Keratinocyte (primary cell): Measurements from ENCODE around the gene CFH. TPM values are rescaled to one million over a fixed set of nuclear protein-coding genes. Genes with fewer than 3 reads are reported as not detected.

Experiments used
- DNase-seq: peaks from one replicate; pipeline ENCODE4 v3.0.0-alpha.2; 2011; ENCODE audit warnings: low read depth, missing footprints, low spot score
- FAIRE-seq: peaks from 2 replicates; lab custom pipeline; 2011; peaks lifted over from hg19 to GRCh38; lab: Jason Lieb, UNC
- H2AFZ ChIP-seq: 2 replicates; pipeline ENCODE4 v1.6.0; 2012; ENCODE audit warnings: low read length, control low read depth, inconsistent platforms; ENCODE audit not compliant: control insufficient read depth
- H3K27ac ChIP-seq: 2 replicates; pipeline ENCODE4 v1.5.1; 2011; ENCODE audit warnings: low read length; ENCODE audit not compliant: control insufficient read depth, insufficient read depth
- H3K27me3 ChIP-seq: 3 replicates; pipeline ENCODE4 v1.6.0; 2011; ENCODE audit warnings: low read length; ENCODE audit not compliant: control insufficient read depth, insufficient read depth; ENCODE audit errors: extremely low read depth
- H3K36me3 ChIP-seq, 2 experiments: 2 replicates in 1 of 2; 3 replicates in 1 of 2; pipeline ENCODE4 v1.5.1; 2011; ENCODE audit warnings: low read length in 2 of 2, mild to moderate bottlenecking in 1 of 2; ENCODE audit not compliant: control insufficient read depth in 2 of 2, insufficient read depth in 2 of 2; ENCODE audit errors: extremely low read depth in 1 of 2
- H3K4me1 ChIP-seq: 3 replicates; pipeline ENCODE4 v1.5.1; 2011; ENCODE audit warnings: low read length; ENCODE audit not compliant: control insufficient read depth, insufficient read depth; ENCODE audit errors: extremely low read depth
- H3K4me2 ChIP-seq: 3 replicates; pipeline ENCODE4 v1.6.0; 2011; ENCODE audit warnings: low read depth, low read length; ENCODE audit not compliant: control insufficient read depth, insufficient read depth; ENCODE audit errors: extremely low read depth
- H3K4me3 ChIP-seq, 3 experiments: fragments of 200-600 bp in 1 of 3; sonication (generic) in 1 of 3; 2 replicates in 2 of 3; 3 replicates in 1 of 3; pipeline ENCODE4 v1.5.1; 2011 to 2016; ENCODE audit warnings: low read length in 3 of 3, mild to moderate bottlenecking in 3 of 3, control low read depth in 2 of 3, inconsistent platforms in 1 of 3, low read depth in 1 of 3, mixed read lengths in 1 of 3, mixed run types in 1 of 3, moderate library complexity in 1 of 3; ENCODE audit not compliant: control insufficient read depth in 2 of 3, insufficient read depth in 2 of 3; ENCODE audit errors: extremely low read depth in 1 of 3
- H3K79me2 ChIP-seq: 2 replicates; pipeline ENCODE4 v1.6.0; 2012; ENCODE audit warnings: low read length; ENCODE audit not compliant: control insufficient read depth, insufficient read depth
- H3K9ac ChIP-seq: 3 replicates; pipeline ENCODE4 v1.6.0; 2011; ENCODE audit warnings: low read length; ENCODE audit not compliant: control insufficient read depth, insufficient read depth; ENCODE audit errors: extremely low read depth
- H3K9me1 ChIP-seq: 3 replicates; pipeline ENCODE4 v1.6.0; 2011; ENCODE audit warnings: low read length; ENCODE audit not compliant: control insufficient read depth, insufficient read depth; ENCODE audit errors: extremely low read depth
- H3K9me3 ChIP-seq: 2 replicates; pipeline ENCODE4 v1.5.1; 2012; ENCODE audit warnings: low read depth, low read length; ENCODE audit not compliant: control insufficient read depth
- H4K20me1 ChIP-seq: 3 replicates; pipeline ENCODE4 v1.6.0; 2011; ENCODE audit warnings: low read length; ENCODE audit not compliant: control insufficient read depth, insufficient read depth; ENCODE audit errors: extremely low read depth
- EZH2 ChIP-seq: IDR thresholded peaks from one replicate; pipeline ENCODE4 v1.6.1; 2012; ENCODE audit warnings: inconsistent platforms, mild to moderate bottlenecking, low read length, moderate library complexity
- dilution Hi-C: fragments of 300-500 bp; cut with MboI; formaldehyde crosslinking; loops from one replicate; pipeline ENCODE4 v1.7.0; 2020; ENCODE audit warnings: low sequenced_read_pairs; ENCODE audit not compliant: extremely low pct_ligation_motif_present
- polyA plus RNA-seq, 5 experiments: library from polyadenylated mRNA; depleted of rRNA in 3 of 5; stranded (reverse) in 3 of 5; stranded (forward) in 1 of 5; unstranded in 1 of 5; fragments of >200 nt; gene quantifications; 1 replicate in 1 of 5; 2 replicates in 3 of 5; 3 replicates in 1 of 5; pipeline versions ENCODE4 v1.2.1 to v1.2.3, GENCODE V29; 2011 to 2012; ENCODE audit warnings: missing spikeins in 2 of 5, low read depth in 1 of 5, low replicate concordance in 1 of 5
- TF ChIP-seq, protein P1 (sequence below), 3 experiments: IDR thresholded peaks in 1 of 3; conservative IDR thresholded peaks in 1 of 3; optimal IDR thresholded peaks in 1 of 3; 2 replicates in 2 of 3; 3 replicates in 1 of 3; pipeline versions ENCODE3 to v1.5.1; 2011; ENCODE audit warnings: low read length in 3 of 3, mild to moderate bottlenecking in 3 of 3, moderate library complexity in 2 of 3, control low read depth in 1 of 3, inconsistent platforms in 1 of 3; ENCODE audit not compliant: insufficient read depth in 2 of 3; ENCODE audit errors: extremely low read depth in 1 of 3

CFH gene
- polyA plus RNA-seq, 1 donor (not counting 4 experiments of a cell fraction or from before 2014, with no cell fraction given): 3.7 TPM

DNA sequence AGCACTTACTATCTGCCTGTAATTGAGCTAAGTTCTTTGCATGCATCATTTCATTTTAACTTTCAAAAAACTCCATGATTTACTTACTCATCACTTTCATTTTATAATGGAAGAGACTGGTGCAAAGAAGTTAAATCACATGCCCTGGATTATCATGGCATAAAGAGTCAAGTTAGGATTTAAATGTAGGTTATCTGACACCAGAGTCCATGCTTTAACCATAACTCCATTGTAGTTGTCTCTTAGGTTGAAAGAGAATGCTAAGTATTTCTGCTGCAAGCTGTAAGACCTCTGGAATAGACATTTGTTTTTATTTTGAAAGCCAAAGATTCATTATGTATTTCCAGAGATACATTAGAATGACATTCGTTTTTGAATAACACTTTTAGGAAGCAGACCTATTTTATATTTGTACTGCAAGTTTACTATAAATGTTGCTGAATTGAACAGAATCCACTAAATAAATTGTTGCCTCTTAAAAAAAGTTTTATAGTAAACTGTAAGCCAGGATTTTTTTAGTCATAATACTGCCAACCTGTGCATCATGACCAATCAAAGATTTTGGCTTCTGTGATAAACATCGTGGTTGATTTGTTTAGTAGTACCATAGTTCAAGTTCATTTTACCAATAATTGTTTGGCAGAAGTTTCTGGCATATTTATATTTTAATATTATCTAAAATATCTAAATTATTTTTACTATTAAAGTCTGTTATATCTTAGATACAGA, 26.1 kb downstream of the CFH start:
- Histone ChIP-seq H3K9me3 (no peaks in the 10 kb centered on the region), H3K79me2 (no peaks in the 10 kb centered on the region), H4K20me1 (no peaks in the 10 kb centered on the region), H3K9ac (no peak overlapping the region), H3K9me1 (no peaks in the 10 kb centered on the region), H3K36me3 (no peaks in the 10 kb centered on the region), H3K27ac (no peak overlapping the region), H3K4me1 (peaks cover 3% of the 10 kb centered on the region), H2AFZ (no peak overlapping the region), H3K27me3 (no peaks in the 10 kb centered on the region), H3K4me3 (no peak overlapping the region), H3K4me2 (no peak overlapping the region)
- DNase-seq: no peak
- FAIRE-seq: no peak
- TF ChIP-seq EZH2: no peak
- TF ChIP-seq, protein P1, sequence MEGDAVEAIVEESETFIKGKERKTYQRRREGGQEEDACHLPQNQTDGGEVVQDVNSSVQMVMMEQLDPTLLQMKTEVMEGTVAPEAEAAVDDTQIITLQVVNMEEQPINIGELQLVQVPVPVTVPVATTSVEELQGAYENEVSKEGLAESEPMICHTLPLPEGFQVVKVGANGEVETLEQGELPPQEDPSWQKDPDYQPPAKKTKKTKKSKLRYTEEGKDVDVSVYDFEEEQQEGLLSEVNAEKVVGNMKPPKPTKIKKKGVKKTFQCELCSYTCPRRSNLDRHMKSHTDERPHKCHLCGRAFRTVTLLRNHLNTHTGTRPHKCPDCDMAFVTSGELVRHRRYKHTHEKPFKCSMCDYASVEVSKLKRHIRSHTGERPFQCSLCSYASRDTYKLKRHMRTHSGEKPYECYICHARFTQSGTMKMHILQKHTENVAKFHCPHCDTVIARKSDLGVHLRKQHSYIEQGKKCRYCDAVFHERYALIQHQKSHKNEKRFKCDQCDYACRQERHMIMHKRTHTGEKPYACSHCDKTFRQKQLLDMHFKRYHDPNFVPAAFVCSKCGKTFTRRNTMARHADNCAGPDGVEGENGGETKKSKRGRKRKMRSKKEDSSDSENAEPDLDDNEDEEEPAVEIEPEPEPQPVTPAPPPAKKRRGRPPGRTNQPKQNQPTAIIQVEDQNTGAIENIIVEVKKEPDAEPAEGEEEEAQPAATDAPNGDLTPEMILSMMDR (optimal IDR thresholded peaks at IDR 0.05 in 1 of 3, IDR thresholded peaks at IDR 0.05 in 1 of 3, conservative IDR thresholded peaks at IDR 0.05 in 1 of 3; ENCODE audit: extremely low read depth in 1 of 3, insufficient read depth in 2 of 3, low read length in 3 of 3): no peak
- dilution Hi-C loops: no loop called here

DNA sequence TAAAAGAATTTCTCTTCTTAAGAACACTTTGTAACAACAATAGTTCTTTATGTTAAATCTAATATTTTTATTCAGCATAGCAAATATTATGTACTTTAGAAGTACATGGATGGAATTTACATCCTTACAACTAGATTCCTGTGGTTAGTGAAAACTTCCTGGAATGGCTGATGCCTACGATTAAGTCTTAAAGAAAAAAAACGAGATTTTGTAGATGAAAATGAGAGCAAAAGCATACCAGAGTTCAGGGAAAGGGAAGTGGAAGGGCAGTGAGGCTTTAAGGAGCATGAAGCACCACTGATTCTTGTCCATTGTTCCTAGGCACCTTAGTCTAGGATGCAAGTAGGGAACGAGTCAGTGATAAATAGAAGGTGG, 26.7 kb downstream of the CFH start:
- H3K36me3 ChIP-seq: no peaks in the 10 kb centered on the region
- H3K27ac ChIP-seq: no peak overlapping the region
- no peaks in the 10 kb centered on the region for H4K20me1 ChIP-seq
- no peaks in the 10 kb centered on the region for H3K79me2 ChIP-seq
- no peak overlapping the region for H3K4me2 ChIP-seq
- H3K4me3 ChIP-seq: no peak overlapping the region
- DNase-seq: no peak
- no peaks in the 10 kb centered on the region for H3K9me1 ChIP-seq
- H2AFZ ChIP-seq: peak overlapping the region; percentile 6
- TF ChIP-seq, protein P1 (optimal IDR thresholded peaks at IDR 0.05 in 1 of 3, IDR thresholded peaks at IDR 0.05 in 1 of 3, conservative IDR thresholded peaks at IDR 0.05 in 1 of 3; ENCODE audit: extremely low read depth in 1 of 3, insufficient read depth in 2 of 3, low read length in 3 of 3): no peak
- no peak for TF ChIP-seq EZH2
- peaks cover 3% of the 10 kb centered on the region for H3K4me1 ChIP-seq
- dilution Hi-C loops: no loop called here
- FAIRE-seq: peak; percentile 71
- H3K9me3 ChIP-seq: no peaks in the 10 kb centered on the region
- no peaks in the 10 kb centered on the region for H3K27me3 ChIP-seq
- no peak overlapping the region for H3K9ac ChIP-seq
